ENCODE data around the gene CPED1.

CPED1 gene

GRCh38 chr7:120991161-120991560, 2.6 kb downstream of the CPED1 start:
- H3K36me3 ChIP-seq (ENCODE audit: insufficient read depth, low read length) = no peaks in the 10 kb centered on the region
- peaks cover 8% of the 10 kb centered on the region for H3K4me1 ChIP-seq (ENCODE audit: insufficient read depth, low read length)
- no peak overlapping the region for H3K4me3 ChIP-seq (ENCODE audit: low read length)
- H3K27ac ChIP-seq (ENCODE audit: low read depth, low read length) = no peak overlapping the region
- no CpG with 5 or more reads among the region's 1 CpG for WGBS
- H3K27me3 ChIP-seq (ENCODE audit: insufficient read depth, low read length) = peaks cover 25% of the 10 kb centered on the region
- no peak overlapping the region for H3K9ac ChIP-seq (ENCODE audit: low read depth, low read length)
- no peaks in the 10 kb centered on the region for H3K9me3 ChIP-seq (ENCODE audit: insufficient read depth, low read depth, low read length)

DNA sequence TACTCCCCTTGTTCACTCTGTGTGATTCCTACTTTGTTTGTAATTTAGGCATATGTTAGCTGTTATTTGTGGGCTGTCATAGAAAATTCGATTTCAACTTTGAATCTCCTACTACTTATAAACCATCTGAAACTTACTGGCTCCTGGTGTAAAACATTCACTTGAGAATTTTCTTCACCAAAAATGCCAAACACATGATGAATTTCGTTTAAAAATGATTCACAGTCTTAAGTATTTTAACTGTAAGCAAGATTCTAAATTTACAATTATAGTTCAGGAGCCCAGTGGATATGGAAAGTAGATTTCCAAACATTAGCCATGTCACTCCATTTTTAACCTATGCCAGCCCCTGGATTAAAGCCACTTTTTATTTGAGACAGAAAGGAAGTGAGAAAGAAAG, 3.1 kb downstream of the CPED1 start:
- Histone ChIP-seq H3K9ac (ENCODE audit: low read depth, low read length) (no peak overlapping the region), H3K27ac (ENCODE audit: low read depth, low read length) (no peak overlapping the region), H3K4me1 (ENCODE audit: insufficient read depth, low read length) (peaks cover 8% of the 10 kb centered on the region), H3K4me3 (ENCODE audit: low read length) (no peak overlapping the region), H3K9me3 (ENCODE audit: insufficient read depth, low read depth, low read length) (no peaks in the 10 kb centered on the region), H3K36me3 (ENCODE audit: insufficient read depth, low read length) (no peaks in the 10 kb centered on the region), H3K27me3 (ENCODE audit: insufficient read depth, low read length) (peaks cover 25% of the 10 kb centered on the region)
- whole genome bisulfite sequencing = 90% methylated on average over 2 of the region's 2 CpGs

- Histone ChIP-seq H3K9me3 (ENCODE audit: insufficient read depth, low read depth, low read length) (no peaks in the 10 kb centered on the region), H3K27ac (ENCODE audit: low read depth, low read length) (no peak overlapping the region), H3K4me1 (ENCODE audit: insufficient read depth, low read length) (peaks cover 8% of the 10 kb centered on the region), H3K27me3 (ENCODE audit: insufficient read depth, low read length) (peaks cover 25% of the 10 kb centered on the region), H3K36me3 (ENCODE audit: insufficient read depth, low read length) (no peaks in the 10 kb centered on the region), H3K4me3 (ENCODE audit: low read length) (no peak overlapping the region), H3K9ac (ENCODE audit: low read depth, low read length) (no peak overlapping the region)
These were observed 3.9 kb downstream of the CPED1 start for GRCh38 chr7:120992272-120992964.

GRCh38 chr7:120992965-120993494, 4.5 kb downstream of the CPED1 start:
- H3K9ac ChIP-seq (ENCODE audit: low read depth, low read length) = no peak overlapping the region
- no peak overlapping the region for H3K4me3 ChIP-seq (ENCODE audit: low read length)
- no peaks in the 10 kb centered on the region for H3K9me3 ChIP-seq (ENCODE audit: insufficient read depth, low read depth, low read length)
- H3K4me1 ChIP-seq (ENCODE audit: insufficient read depth, low read length) = peaks cover 8% of the 10 kb centered on the region
- no peak overlapping the region for H3K27ac ChIP-seq (ENCODE audit: low read depth, low read length)
- H3K36me3 ChIP-seq (ENCODE audit: insufficient read depth, low read length) = no peaks in the 10 kb centered on the region
- peaks cover 21% of the 10 kb centered on the region for H3K27me3 ChIP-seq (ENCODE audit: insufficient read depth, low read length)

DNA sequence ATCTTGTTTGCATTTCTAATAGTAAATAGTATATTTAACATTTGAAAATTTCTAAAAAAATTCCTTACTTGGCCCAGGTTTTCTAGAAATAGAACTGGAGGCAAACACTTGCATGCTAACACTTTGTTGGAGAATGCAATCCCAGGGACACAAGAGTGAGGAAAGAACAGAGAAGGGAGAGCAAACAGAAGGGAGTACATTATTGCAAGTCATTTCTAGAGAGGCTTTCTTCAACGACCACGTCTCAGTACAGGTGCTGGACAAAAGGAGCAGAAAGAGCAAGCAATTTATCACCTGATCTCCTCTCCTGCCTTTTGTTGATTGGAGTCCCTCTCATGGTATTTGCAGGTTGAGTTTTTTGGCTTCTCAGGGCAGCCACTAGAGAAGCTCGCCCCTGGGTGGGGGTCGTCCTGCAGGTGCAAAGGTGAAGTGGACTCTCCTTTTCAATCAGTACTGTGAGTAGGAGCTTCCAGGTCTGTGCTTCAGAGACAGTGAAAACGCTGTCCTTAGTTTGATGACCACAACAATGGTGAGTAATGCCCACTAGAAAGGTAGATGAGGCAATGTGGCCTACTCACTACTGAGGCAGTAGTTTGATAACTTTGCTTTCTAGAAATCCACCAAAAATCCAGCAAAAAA, 5.2 kb downstream of the CPED1 start:
- Histone ChIP-seq H3K9me3 (ENCODE audit: insufficient read depth, low read depth, low read length) (no peaks in the 10 kb centered on the region), H3K27me3 (ENCODE audit: insufficient read depth, low read length) (peaks cover 15% of the 10 kb centered on the region), H3K4me3 (ENCODE audit: low read length) (no peak overlapping the region), H3K9ac (ENCODE audit: low read depth, low read length) (no peak overlapping the region), H3K4me1 (ENCODE audit: insufficient read depth, low read length) (peaks cover 4% of the 10 kb centered on the region; the same call in 1 of the 2 replicates), H3K36me3 (ENCODE audit: insufficient read depth, low read length) (no peaks in the 10 kb centered on the region), H3K27ac (ENCODE audit: low read depth, low read length) (no peak overlapping the region)
- WGBS = 90% methylated on average over 5 of the region's 5 CpGs

- H3K27ac ChIP-seq (ENCODE audit: low read depth, low read length) = no peak overlapping the region
- no peaks in the 10 kb centered on the region for H3K36me3 ChIP-seq (ENCODE audit: insufficient read depth, low read length)
- H3K27me3 ChIP-seq (ENCODE audit: insufficient read depth, low read length) = peaks cover 4% of the 10 kb centered on the region; the same call in 1 of the 2 replicates
- 93% methylated on average over 5 of the region's 5 CpGs for WGBS
- H3K9ac ChIP-seq (ENCODE audit: low read depth, low read length) = no peak overlapping the region
- H3K4me3 ChIP-seq (ENCODE audit: low read length) = no peak overlapping the region
- no peaks in the 10 kb centered on the region for H3K4me1 ChIP-seq (ENCODE audit: insufficient read depth, low read length)
- H3K9me3 ChIP-seq (ENCODE audit: insufficient read depth, low read depth, low read length) = no peaks in the 10 kb centered on the region
These were observed 6.2 kb downstream of the CPED1 start for GRCh38 chr7:120994512-120995410.

DNA sequence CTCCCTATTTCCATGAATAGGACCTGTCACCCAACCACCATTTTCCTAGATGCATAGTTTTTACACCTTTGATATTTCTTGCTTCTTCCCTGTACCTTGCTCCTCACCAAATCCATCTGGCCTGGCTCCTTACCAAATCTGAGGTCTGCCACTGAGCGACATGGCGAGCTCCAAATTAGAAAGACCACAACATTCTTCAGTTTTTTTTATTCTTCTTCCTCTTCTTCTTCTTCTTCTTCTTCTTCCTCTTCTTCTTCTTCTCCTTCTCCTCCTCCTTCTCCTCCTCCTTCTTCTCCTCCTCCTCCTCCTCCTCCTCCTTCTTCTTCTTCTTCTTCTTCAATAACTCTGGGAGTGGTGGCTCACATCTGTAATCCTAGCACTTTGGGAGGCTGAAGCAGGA, 7.1 kb downstream of the CPED1 start:
- no peaks in the 10 kb centered on the region for H3K4me1 ChIP-seq (ENCODE audit: insufficient read depth, low read length)
- H3K27ac ChIP-seq (ENCODE audit: low read depth, low read length) = no peak overlapping the region

GRCh38 chr7:120996333-120996987, 7.9 kb downstream of the CPED1 start:
- Histone ChIP-seq H3K27ac (ENCODE audit: low read depth, low read length) (no peak overlapping the region), H3K9ac (ENCODE audit: low read depth, low read length) (no peak overlapping the region), H3K4me3 (ENCODE audit: low read length) (no peak overlapping the region), H3K4me1 (ENCODE audit: insufficient read depth, low read length) (no peaks in the 10 kb centered on the region), H3K9me3 (ENCODE audit: insufficient read depth, low read depth, low read length) (no peaks in the 10 kb centered on the region), H3K36me3 (ENCODE audit: insufficient read depth, low read length) (no peaks in the 10 kb centered on the region), H3K27me3 (ENCODE audit: insufficient read depth, low read length) (no peaks in the 10 kb centered on the region)
- WGBS = 94% methylated on average over 2 of the region's 2 CpGs

More for the DNA sequence above, 7.1 kb downstream of the CPED1 start:
- 93% methylated on average over 2 of the region's 2 CpGs for WGBS
- no peak overlapping the region for H3K9ac ChIP-seq (ENCODE audit: low read depth, low read length)
- no peaks in the 10 kb centered on the region for H3K27me3 ChIP-seq (ENCODE audit: insufficient read depth, low read length)
- H3K36me3 ChIP-seq (ENCODE audit: insufficient read depth, low read length) = no peaks in the 10 kb centered on the region
- no peak overlapping the region for H3K4me3 ChIP-seq (ENCODE audit: low read length)
- H3K9me3 ChIP-seq (ENCODE audit: insufficient read depth, low read depth, low read length) = no peaks in the 10 kb centered on the region

DNA sequence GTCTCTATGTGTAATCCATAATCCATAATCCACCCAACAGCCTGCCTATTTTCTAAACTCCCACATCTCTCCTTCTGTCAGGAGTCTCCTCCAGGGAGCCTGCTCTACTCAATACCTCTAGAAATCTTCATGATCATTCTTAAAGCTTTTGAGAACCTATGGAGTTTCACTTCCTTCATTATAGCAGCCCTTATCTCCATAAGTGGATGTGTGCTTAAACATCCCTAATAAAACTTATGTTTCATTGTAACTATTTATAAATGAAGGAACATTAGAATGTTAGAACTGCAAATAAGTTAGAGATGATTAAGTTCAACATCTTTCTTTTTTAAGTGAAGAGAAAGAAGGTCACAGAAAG, 8.5 kb downstream of the CPED1 start:
- H3K27ac ChIP-seq (ENCODE audit: low read depth, low read length) = no peak overlapping the region

GRCh38 chr7:120997882-120998474, 9.5 kb downstream of the CPED1 start:
- 92% methylated on average over 5 of the region's 7 CpGs for WGBS
- no peak overlapping the region for H3K4me3 ChIP-seq (ENCODE audit: low read length)
- no peaks in the 10 kb centered on the region for H3K36me3 ChIP-seq (ENCODE audit: insufficient read depth, low read length)
- H3K4me1 ChIP-seq (ENCODE audit: insufficient read depth, low read length) = peaks cover 3% of the 10 kb centered on the region; the same call in 1 of the 2 replicates
- no peak overlapping the region for H3K9ac ChIP-seq (ENCODE audit: low read depth, low read length)
- H3K27ac ChIP-seq (ENCODE audit: low read depth, low read length) = no peak overlapping the region
- no peaks in the 10 kb centered on the region for H3K27me3 ChIP-seq (ENCODE audit: insufficient read depth, low read length)
- no peaks in the 10 kb centered on the region for H3K9me3 ChIP-seq (ENCODE audit: insufficient read depth, low read depth, low read length)

More for the DNA sequence above, 8.5 kb downstream of the CPED1 start:
- Histone ChIP-seq H3K36me3 (ENCODE audit: insufficient read depth, low read length) (no peaks in the 10 kb centered on the region), H3K9ac (ENCODE audit: low read depth, low read length) (no peak overlapping the region), H3K4me3 (ENCODE audit: low read length) (no peak overlapping the region), H3K9me3 (ENCODE audit: insufficient read depth, low read depth, low read length) (no peaks in the 10 kb centered on the region), H3K4me1 (ENCODE audit: insufficient read depth, low read length) (no peaks in the 10 kb centered on the region), H3K27me3 (ENCODE audit: insufficient read depth, low read length) (no peaks in the 10 kb centered on the region)
